NCI-H446 treated with DMSO at 0.1 percent for 48 hours (cell line): Measurements from ENCODE around the gene ZRANB3.
"Not testable (repeated sequence)": the region's sequence is repeated elsewhere in the genome, so short reads cannot be mapped to it uniquely, and the experiment has no call there.

Experiments used
- DNase-seq: peaks from one replicate; lab custom pipeline; 2025; lab: John Stamatoyannopoulos, UW

The ZRANB3 gene

GRCh38 chr2:135485441-135485840 lies 45.6 kb downstream of the ZRANB3 start:
- no peak for DNase-seq

DNA sequence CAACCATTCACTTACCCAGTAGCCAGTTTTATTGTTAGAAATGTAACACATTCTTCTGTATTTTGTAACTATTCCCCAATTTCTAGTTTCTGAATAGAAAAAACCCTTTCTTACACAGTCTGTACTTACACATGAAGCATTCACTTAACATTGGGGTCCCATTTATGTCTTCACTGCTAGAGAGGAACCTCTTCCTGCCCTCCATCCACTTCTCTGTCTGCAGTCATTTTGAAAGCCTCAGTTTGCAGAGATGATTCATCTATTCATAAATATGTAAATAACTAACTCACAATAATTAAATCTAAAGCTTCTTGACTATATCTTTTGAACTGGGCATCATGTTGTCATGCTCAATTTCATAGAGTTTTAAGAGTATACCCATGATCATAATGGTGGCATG lies 55.9 kb downstream of the ZRANB3 start:
- DNase-seq, result no peak

DNA sequence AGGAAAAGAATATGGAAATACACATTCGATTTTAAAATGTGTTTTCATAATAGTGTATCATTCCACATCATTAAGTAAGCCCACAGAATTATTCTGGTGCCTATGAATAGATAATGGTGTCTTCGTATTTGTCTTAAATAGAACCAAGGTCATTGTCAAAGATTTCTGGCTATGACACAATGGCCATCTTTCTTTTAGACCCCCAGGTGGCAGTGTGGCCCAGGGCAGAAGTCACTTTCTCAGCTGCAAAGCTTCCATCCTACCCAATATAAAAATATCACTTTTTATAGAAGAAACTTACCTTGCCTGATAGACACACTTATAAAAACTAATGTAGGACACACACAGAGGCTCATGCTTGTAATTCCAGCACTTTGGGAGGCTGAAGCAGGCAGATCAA lies 57.5 kb downstream of the ZRANB3 start:
- DNase-seq, result no peak

DNA sequence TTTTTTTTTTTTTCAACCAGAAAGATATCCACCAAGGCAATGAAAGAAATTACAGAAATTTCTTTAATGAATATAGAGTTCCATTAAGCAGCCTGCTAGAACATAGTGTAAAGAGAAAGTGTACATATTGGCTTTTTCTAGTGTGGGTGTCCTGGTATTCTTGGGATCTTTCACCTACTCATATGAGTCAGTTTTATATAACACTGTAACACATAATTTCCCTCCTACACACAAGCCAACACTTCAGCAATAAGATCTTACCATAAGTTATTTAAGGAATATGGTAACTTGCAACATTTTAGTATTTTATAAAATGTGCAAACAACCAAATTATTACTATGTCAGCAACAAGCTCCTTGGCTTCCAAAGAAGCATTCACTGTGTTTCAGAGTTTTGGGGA lies 59.9 kb downstream of the ZRANB3 start:
- DNase-seq, result no peak

- no peak for DNase-seq
Measured at GRCh38 chr2:135457279-135457678, 73.7 kb downstream of the ZRANB3 start.

GRCh38 chr2:135456835-135457234 lies 74.2 kb downstream of the ZRANB3 start:
- DNase-seq, result no peak

DNA sequence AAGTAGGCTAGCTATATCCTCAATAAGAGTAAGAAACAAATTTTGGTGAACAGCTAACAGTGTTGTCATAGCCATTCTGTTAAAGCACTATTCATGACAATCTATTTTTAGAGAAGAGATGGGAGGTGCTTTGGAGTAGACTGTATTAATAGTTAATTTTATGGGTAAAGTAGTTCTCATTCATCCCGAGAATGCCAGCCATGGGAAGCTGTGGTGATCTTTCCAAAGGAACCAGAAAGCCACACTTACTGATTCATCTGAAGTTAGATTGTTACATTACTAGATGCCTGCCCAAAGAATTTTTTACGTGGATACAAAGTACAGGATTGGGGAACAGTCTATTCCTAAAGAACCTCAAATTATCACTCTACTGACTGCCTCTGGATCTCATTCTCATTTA lies 74.6 kb downstream of the ZRANB3 start:
- DNase-seq, result no peak

GRCh38 chr2:135454608-135455007 lies 76.4 kb downstream of the ZRANB3 start:
- no peak for DNase-seq

DNA sequence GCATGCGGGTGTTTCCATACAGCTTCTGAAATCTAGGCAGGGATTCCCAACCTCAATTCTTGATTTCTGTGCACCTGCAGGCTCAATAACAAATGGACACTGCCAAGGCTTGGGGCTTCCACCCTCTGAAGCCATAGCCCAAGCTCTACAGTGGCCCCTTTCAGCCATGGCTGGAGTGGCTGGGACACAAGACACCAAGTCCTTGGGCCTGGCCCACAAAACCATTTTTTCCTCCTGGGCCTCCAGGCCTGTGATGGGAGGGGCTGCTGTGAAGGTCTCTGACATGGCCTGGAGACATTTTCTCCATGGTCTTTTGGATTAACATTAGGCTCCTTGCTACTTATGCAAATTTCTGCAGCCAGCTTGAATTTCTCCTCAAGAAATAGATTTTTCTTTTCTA lies 78.0 kb downstream of the ZRANB3 start:
- not testable (repeated sequence) for DNase-seq

DNA sequence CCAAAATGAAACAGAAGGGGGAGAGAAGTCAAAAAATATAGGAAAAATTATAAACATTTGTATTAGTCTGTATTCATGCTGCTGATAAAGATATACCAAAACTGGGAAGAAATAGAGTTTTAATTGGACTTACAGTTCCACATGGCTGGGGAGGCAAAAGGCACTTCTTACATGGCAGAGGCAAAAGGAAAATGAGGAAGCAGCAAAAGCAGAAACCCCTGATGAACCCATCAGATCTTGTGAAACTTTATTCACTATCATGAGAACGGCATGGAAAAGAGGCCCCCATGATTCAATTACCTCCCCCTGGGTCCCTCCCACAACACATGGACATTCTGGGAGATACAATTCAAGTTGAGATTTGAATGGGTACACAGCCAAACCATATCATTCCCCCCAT lies 79.1 kb downstream of the ZRANB3 start:
- DNase-seq, result no peak

GRCh38 chr2:135443013-135443412 lies 88.0 kb downstream of the ZRANB3 start:
- DNase-seq, result not testable (repeated sequence)

DNA sequence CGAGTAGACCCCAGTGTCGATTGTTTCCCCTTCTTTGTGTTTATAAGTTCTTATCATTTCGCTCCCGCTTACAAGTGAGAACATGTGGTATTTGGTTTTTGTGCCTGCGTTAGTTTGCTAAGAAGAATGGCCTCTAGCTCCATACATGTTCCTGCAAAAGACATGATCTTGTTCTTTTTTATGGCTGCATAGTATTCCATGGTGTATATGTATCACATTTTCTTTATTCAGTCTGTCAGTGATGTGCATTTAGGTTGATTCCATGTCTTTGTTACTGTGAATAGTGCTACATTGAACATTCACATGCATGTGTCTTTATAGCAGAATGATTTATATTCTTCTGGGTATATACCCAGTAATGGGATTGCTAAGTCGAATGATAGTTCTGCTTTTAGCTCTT lies 95.9 kb downstream of the ZRANB3 start:
- DNase-seq, result not testable (repeated sequence)

DNA sequence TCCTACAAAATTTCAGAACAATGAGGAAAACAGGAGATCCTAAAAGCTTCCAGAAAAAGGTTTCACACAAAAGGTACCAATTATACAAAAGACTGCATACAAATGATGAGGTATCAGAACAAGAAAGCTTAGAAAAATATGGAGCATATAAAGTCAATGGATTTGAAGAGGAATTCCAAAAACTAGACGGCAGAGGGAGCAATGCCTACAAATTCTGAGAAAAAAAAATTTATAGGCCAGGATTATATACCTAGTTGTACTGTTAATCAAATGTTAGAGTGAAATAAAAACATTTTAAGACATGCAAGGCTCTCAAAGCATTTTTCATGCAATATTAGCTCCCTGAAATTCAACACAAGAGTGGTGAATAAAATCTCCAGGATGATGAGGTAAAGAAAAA lies 106.2 kb downstream of the ZRANB3 start:
- no peak for DNase-seq

DNA sequence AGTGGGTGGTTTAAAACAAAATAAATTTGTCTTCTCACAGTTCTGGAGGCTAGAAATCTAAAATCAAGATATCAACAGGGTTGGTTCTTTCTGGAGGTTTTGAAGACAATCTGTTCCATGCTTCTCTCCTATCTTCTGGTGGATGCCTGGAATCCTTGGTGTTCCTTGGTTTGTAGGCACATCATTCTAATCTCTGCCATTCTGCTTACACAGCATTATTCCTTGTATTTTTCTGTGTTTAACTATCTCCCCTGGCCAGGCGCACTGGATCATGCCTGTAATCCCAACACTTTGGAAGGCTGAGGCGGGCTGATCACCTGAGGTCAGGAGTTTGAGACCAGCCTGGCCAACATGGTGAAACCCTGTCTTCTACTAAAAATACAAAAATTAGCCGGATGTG lies 108.1 kb downstream of the ZRANB3 start:
- DNase-seq, result no peak

- no peak for DNase-seq
Measured at GRCh38 chr2:135411646-135412045, 119.4 kb downstream of the ZRANB3 start.

- no peak for DNase-seq
Measured at GRCh38 chr2:135409436-135409835, 121.6 kb downstream of the ZRANB3 start.

DNA sequence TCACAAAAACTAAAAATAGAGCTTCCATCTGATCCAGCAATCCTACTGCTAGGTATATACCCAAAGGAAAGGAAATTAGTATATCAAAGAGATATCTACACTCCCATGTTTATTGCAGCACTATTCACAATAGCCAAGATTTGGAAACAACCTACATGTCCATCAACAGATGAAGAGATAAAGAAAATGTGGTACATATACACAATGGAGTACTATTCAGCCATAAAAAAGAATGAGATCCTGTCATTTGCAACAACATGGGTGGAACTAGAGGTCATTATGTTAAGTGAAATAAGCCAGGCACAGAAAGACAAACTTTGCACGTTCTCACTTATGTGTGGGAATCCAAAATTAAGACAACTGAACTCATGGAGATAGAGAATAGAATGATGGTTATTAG lies 134.8 kb downstream of the ZRANB3 start:
- not testable (repeated sequence) for DNase-seq

DNA sequence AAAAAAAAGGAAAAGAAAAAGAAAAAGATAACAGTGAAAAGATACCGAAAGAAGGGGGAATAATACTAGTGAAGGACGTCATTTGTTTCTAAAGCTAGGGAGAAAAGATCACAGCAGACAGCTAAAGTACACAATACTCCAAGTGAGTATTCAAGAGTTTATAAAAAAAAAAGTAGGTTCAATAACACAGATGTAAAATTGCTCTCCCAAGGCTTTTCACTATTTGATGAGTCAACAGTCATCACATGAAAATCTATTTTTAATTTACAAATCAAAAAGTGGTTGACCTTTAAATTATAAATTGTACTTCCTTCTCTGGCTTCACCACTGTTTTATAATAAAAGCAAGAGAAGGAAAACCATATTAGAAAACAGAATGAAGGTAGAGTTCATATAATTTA lies 144.0 kb downstream of the ZRANB3 start:
- no peak for DNase-seq

DNA sequence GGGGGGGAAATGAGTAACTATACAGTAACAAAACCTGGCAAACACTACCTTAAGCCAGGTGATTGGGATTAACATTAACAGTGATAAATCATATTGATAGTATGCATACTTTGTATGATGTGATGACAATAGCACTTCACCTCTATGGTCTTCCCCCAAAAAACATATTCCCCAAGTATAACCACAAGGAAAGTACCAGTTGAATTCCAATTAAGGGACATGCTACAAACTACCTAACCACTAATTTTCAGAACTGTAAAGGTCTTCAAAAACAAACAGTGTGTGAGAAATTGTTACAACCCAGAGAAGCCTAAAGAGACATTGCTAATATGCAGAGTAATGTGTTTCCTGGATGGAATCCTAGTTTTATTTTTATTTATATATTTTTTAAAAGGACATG lies 152.4 kb downstream of the ZRANB3 start:
- DNase-seq, result no peak

GRCh38 chr2:135373702-135374101 lies 157.3 kb downstream of the ZRANB3 start:
- no peak for DNase-seq

- no peak for DNase-seq
Measured at GRCh38 chr2:135349941-135350340, 181.1 kb downstream of the ZRANB3 start.

- DNase-seq, result not testable (repeated sequence)
Measured at GRCh38 chr2:135348096-135348704, 182.8 kb downstream of the ZRANB3 start.

DNA sequence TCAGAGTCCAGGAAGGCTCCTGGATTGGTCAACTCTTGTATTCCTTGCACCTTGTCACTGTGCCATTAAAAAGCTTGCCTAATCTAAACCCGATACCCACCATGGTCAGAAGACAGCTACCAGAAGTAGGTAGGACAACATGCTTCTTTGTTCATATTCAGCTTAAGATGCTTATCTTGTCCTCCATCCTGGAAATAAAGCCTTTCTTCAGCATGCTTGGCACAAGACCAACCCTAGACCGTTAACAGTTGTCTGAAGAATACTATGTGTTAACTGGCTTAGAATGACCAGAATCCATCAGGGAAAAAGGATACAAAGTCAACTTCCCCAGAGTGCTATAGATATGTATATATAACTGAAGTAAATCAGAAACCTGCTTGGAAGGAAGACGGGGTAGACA lies 193.9 kb downstream of the ZRANB3 start:
- DNase-seq, result no peak

- DNase-seq, result no peak
Measured at GRCh38 chr2:135335256-135335655, 195.8 kb downstream of the ZRANB3 start.

DNA sequence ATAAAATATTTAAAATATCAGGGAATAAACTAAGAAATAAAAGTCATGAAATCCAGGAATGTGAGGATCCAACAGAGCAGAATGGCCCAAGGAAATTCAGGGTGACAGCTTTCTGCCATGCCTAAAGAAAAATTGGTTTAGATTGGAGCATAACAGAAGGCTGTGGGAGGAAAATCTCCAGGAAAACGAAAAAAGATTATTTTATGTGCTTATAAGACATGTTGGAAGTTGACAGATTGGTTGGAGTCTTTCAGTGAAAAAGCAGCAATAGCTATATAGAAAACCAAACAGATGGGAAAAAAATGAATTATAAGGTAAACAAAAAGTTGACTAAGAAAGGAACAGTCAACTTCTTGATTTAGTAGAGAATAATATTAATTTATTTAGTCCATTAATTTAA lies 203.9 kb downstream of the ZRANB3 start:
- no peak for DNase-seq
